Karpas-422 (cell line): ENCODE data around the gene GMFB. TPM values are rescaled to one million over a fixed set of nuclear protein-coding genes. Genes with fewer than 3 reads are reported as not detected.

ENCODE experiments used
- DNase-seq: peaks from one replicate; pipeline ENCODE4 v3.0.0-alpha.2; 2015
- H2AFZ ChIP-seq: fragments of 200-600 bp; sonication (generic); 2 replicates; pipeline ENCODE4 v1.6.1; 2014; ENCODE audit warnings: antibody characterized with exemption, low read length, mixed read lengths
- H3K27ac ChIP-seq: fragments of 200-600 bp; sonication (generic); 2 replicates; pipeline ENCODE4 v1.5.1; 2014; ENCODE audit warnings: mild to moderate bottlenecking, low read length, moderate library complexity
- H3K27me3 ChIP-seq: fragments of 200-600 bp; sonication (generic); 2 replicates; pipeline ENCODE4 v1.6.1; 2014; ENCODE audit warnings: low read length, mixed read lengths
- H3K36me3 ChIP-seq: fragments of 200-600 bp; sonication (generic); 2 replicates; pipeline ENCODE4 v1.6.1; 2014; ENCODE audit warnings: low read length, mixed read lengths; ENCODE audit not compliant: insufficient read depth
- H3K4me1 ChIP-seq: fragments of 200-600 bp; sonication (generic); 2 replicates; pipeline ENCODE4 v1.6.1; 2014; ENCODE audit warnings: mild to moderate bottlenecking, low read length, mixed read lengths
- H3K4me2 ChIP-seq: fragments of 200-600 bp; sonication (generic); 2 replicates; pipeline ENCODE4 v1.6.1; 2014; ENCODE audit warnings: low read length, low read depth, mild to moderate bottlenecking; ENCODE audit not compliant: poor library complexity, severe bottlenecking
- H3K4me3 ChIP-seq: fragments of 200-600 bp; sonication (generic); 2 replicates; pipeline ENCODE4 v1.5.1; 2014; ENCODE audit warnings: mild to moderate bottlenecking, antibody characterized with exemption, low read length, mixed read lengths
- H3K79me2 ChIP-seq: fragments of 200-600 bp; sonication (generic); 2 replicates; pipeline ENCODE4 v1.6.1; 2014; ENCODE audit warnings: mild to moderate bottlenecking, low read length, mixed read lengths
- H3K9ac ChIP-seq: fragments of 200-600 bp; sonication (generic); 2 replicates; pipeline ENCODE4 v1.6.0; 2014; ENCODE audit warnings: low read length
- H3K9me2 ChIP-seq: fragments of 200-600 bp; sonication (generic), shearing (Covaris generic); replicated peaks from 2 replicates; pipeline ENCODE4 v1.6.0; 2014; ENCODE audit warnings: mild to moderate bottlenecking, low read length, moderate library complexity; ENCODE audit not compliant: insufficient read depth
- H3K9me3 ChIP-seq: fragments of 300-700, 200-600 bp; sonication (generic); 2 replicates; pipeline ENCODE4 v1.6.1; 2014; ENCODE audit warnings: low read length, mixed read lengths
- H4K20me1 ChIP-seq: fragments of 200-600 bp; sonication (generic); 2 replicates; pipeline ENCODE4 v1.6.1; 2014; ENCODE audit warnings: mild to moderate bottlenecking, antibody characterized with exemption, low read length, low read depth; ENCODE audit not compliant: insufficient read depth
- total RNA-seq: library from RNA; depleted of rRNA; stranded (reverse); fragments of >200 nt; shearing (Covaris generic); gene quantifications from 2 replicates; pipeline ENCODE4 v1.2.3, GENCODE V29; 2014; ENCODE audit warnings: low replicate concordance

Gene GMFB
- total RNA-seq, 1 experiment from 2014 or later = 81.8 TPM

DNA sequence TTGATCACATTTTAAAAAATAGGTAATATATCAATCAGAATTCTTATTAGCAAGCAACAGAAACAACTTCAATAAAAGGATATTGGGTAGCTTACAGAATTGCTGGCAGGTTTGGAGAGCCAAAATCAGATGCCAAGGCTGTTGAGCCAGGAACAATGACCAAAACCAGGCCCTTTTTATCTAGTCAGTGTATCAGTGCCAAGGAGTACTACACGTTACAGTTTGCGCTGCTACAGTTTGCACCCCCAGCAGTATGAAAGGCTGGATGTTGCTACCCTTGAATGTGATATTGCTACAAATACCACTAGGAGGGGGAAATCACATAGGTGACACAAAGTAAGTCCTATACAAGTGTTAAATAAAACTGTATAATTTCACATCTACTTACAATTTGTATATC lies 40.2 kb upstream of the GMFB start:
- Histone ChIP-seq H3K4me1 (peaks cover 14% of the 10 kb centered on the region), H3K9me3 (no peaks in the 10 kb centered on the region), H3K4me3 (no peak overlapping the region), H3K9me2 (no peaks in the 10 kb centered on the region), H3K4me2 (no peak overlapping the region), H3K36me3 (peaks cover 8% of the 10 kb centered on the region), H3K27me3 (no peaks in the 10 kb centered on the region), H3K27ac (no peak overlapping the region), H3K9ac (no peak overlapping the region), H4K20me1 (no peaks in the 10 kb centered on the region), H3K79me2 (peaks cover 9% of the 10 kb centered on the region), H2AFZ (no peak overlapping the region)
- DNase-seq = no peak

DNA sequence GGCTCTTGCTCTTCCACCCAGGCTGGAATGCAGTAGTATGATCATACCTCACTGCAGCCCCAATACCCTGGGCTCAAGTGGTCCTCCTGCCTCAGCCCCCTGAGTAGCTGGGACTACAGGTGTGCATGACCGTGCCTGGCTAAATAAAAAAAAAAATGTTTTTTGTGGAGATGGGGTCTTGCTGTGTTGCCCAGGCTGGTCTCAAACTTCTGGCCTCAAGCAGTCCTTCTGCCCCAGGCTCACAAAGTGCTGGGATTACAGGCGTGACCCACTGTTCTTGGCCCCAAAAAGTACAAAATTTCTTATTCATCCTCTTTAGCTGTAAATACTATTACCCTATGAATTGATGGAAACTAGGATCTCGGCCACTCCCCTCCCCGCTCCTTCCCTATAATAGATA lies 35.6 kb upstream of the GMFB start:
- H3K4me2 ChIP-seq = no peak overlapping the region
- H3K4me1 ChIP-seq = no peaks in the 10 kb centered on the region
- no peak overlapping the region for H3K27ac ChIP-seq
- H4K20me1 ChIP-seq = no peaks in the 10 kb centered on the region
- H3K4me3 ChIP-seq = no peak overlapping the region
- H3K9me2 ChIP-seq = no peaks in the 10 kb centered on the region
- H3K79me2 ChIP-seq = peaks cover 40% of the 10 kb centered on the region
- peaks cover 17% of the 10 kb centered on the region for H3K36me3 ChIP-seq
- H3K27me3 ChIP-seq = no peaks in the 10 kb centered on the region
- DNase-seq = no peak
- no peak overlapping the region for H2AFZ ChIP-seq
- H3K9me3 ChIP-seq = no peaks in the 10 kb centered on the region
- H3K9ac ChIP-seq = no peak overlapping the region

DNA sequence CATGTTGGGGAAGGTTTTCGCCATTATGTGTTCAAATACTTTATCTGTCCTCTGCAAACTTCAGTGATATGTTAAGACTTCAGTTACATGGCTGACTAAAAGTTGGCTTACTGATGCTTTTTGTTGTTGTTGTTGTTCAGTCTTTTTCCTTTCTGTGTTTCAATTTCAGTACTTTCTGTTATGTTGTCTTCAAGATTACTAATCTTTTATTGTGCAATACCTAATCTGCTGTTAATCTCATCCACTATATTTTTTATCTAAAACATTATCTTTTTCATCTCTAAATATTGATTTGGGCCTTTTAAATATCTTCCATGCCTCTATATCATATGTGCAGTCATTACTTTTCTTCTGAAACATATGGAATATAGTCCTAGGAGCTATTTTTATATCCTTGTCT lies 27.9 kb upstream of the GMFB start:
- DNase-seq = no peak
- Histone ChIP-seq H3K79me2 (peaks cover 89% of the 10 kb centered on the region), H3K27me3 (no peaks in the 10 kb centered on the region), H2AFZ (no peak overlapping the region), H4K20me1 (no peaks in the 10 kb centered on the region), H3K9me3 (peaks cover 21% of the 10 kb centered on the region), H3K36me3 (peaks cover 40% of the 10 kb centered on the region), H3K4me3 (no peak overlapping the region), H3K9me2 (no peaks in the 10 kb centered on the region), H3K27ac (no peak overlapping the region), H3K4me1 (peaks cover 7% of the 10 kb centered on the region), H3K9ac (no peak overlapping the region), H3K4me2 (no peak overlapping the region)

DNA sequence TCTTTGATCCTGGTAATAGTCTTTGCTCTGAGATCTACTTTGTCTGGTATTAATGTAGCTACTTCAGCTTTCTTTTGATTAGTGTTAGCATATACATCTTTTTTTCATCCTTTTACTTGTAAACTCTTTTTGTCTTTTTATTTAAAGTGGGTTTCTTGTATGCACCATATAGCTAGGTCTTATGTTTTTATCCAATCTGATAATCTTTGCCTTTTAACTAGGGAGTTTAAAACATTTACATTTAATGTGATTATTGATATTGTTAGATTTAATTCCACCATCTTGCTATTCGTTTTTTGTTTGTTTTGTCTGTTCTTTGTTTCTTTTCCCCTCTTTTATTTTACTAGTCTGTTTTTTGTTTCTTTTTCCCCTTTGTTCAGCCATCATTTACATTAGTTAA lies 26.9 kb upstream of the GMFB start:
- Histone ChIP-seq H3K4me2 (no peak overlapping the region), H3K4me1 (peaks cover 18% of the 10 kb centered on the region), H3K27me3 (no peaks in the 10 kb centered on the region), H3K9me2 (no peaks in the 10 kb centered on the region), H3K9me3 (peaks cover 21% of the 10 kb centered on the region), H4K20me1 (no peaks in the 10 kb centered on the region), H3K9ac (no peak overlapping the region), H3K36me3 (peaks cover 40% of the 10 kb centered on the region), H3K79me2 (peaks cover 90% of the 10 kb centered on the region), H3K4me3 (no peak overlapping the region), H2AFZ (no peak overlapping the region), H3K27ac (no peak overlapping the region)
- DNase-seq = no peak

DNA sequence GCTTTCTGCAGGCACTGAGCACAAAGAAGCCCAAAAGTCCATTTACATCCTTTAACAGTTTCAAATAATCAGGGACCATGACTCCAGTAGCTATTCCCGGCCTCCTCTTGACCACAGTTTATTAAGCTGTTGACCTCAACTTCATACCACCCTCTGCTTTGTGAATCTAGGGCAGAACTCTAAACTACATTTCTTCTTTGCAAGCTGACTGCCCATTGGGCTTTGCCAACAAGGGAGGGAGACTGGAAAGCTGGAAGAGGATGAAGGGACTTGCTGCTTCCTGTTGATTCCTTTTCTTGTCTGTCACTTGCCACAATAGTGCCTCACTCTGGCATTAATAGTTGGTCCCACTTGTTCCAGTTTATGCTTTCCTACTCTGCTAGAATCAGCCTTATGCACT lies 23.6 kb upstream of the GMFB start:
- Histone ChIP-seq H3K9me3 (peaks cover 21% of the 10 kb centered on the region), H3K4me3 (no peak overlapping the region)

DNA sequence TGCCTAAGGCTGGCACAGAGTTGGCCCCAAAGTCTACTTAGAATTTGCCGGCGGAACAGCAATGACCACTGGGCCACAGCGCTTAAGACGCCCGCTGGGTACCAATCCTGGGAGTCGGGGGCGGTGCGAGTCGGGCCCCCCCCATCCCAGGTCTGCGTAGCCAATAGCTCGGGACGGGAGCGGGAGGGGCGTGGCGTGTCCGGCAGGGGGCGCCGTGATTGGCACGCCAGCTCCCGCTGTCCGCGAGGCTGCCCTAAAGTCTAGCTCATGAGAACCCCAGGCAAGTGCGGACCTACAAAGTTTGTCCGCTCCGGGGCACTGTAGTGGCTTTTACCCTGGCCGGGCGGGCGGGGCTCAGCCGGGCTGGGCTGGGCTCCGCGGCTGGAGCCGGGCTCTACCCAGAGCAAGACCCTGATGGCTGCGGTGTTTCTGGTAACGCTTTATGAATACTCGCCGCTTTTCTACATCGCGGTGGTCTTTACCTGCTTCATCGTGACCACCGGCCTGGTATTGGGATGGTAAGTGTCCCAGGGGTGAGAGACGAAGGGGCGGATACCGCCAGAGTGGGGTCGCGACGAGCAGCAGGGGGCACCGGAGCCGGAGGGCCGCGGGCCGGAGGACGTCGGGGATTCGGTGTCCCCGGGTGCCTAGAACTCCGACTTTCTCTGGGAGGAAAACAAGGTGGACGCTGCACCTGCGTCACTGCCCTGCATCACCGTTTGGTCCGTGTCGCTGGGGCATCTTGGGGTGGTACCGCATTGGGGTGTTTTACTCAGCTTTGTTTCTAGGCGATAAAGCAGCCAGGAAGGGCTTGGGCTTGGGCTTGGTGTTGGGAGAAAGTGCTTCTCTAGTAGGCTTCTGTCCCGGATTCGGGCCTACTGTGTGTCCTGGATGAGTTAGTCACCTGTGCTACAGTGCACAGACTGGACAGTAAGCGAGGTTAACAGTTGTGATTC lies 21.0 kb upstream of the GMFB start, which contains the start of gene CGRRF1:
Gene CGRRF1, plus strand, starts transcription at position 361 of the 956 bp plus-strand sequence. Its CDS starts 54 bp downstream, at position 415.
- Histone ChIP-seq H3K27ac (no peak within 1 kb of the TSS; the same call in 1 of the 2 replicates), H3K4me1 (peaks cover 28% of the 10 kb centered on the region), H3K9me3 (no peaks in the 10 kb centered on the region), H2AFZ (peak within 1 kb of the TSS; percentile 90), H3K4me2 (peak within 1 kb of the TSS; percentile 75), H3K36me3 (peaks cover 16% of the 10 kb centered on the region), H3K9me2 (no peaks in the 10 kb centered on the region), H3K9ac (peak within 1 kb of the TSS; percentile 88), H4K20me1 (no peaks in the 10 kb centered on the region), H3K4me3 (peak within 1 kb of the TSS; percentile 82), H3K79me2 (peaks cover 50% of the 10 kb centered on the region), H3K27me3 (no peaks in the 10 kb centered on the region)
- DNase-seq = peak; percentile 100

More for the DNA sequence above, 23.6 kb upstream of the GMFB start:
- no peak overlapping the region for H3K9ac ChIP-seq
- no peaks in the 10 kb centered on the region for H4K20me1 ChIP-seq
- no peak overlapping the region for H3K27ac ChIP-seq
- DNase-seq = no peak
- H3K4me1 ChIP-seq = peaks cover 28% of the 10 kb centered on the region
- H3K27me3 ChIP-seq = no peaks in the 10 kb centered on the region
- peaks cover 36% of the 10 kb centered on the region for H3K36me3 ChIP-seq
- peaks cover 73% of the 10 kb centered on the region for H3K79me2 ChIP-seq
- no peak overlapping the region for H2AFZ ChIP-seq
- H3K4me2 ChIP-seq = peak overlapping the region; percentile 75
- no peaks in the 10 kb centered on the region for H3K9me2 ChIP-seq

DNA sequence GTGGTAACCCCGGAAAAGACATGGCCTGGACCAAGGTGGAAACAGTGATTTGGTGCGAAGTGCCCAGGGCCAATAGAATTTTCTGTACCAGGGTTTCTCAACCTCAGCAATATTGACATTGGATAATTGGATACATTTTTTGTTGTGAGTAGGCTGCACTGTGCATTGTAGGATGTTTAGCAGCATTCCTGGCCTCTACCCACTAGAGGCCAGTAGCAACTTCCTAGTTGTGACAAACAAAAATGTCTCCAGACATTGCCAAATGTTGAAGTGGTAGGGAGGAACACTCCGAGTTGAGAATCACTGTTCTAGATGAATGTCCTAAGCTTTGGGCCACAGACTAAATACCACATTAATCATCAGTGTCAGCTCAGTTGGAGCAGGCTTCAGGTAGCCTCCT lies 14.7 kb upstream of the GMFB start:
- Histone ChIP-seq H3K4me1 (no peaks in the 10 kb centered on the region), H2AFZ (peak overlapping the region; percentile 40; the same call in 1 of the 2 replicates)
- peak; percentile 56 for DNase-seq

DNA sequence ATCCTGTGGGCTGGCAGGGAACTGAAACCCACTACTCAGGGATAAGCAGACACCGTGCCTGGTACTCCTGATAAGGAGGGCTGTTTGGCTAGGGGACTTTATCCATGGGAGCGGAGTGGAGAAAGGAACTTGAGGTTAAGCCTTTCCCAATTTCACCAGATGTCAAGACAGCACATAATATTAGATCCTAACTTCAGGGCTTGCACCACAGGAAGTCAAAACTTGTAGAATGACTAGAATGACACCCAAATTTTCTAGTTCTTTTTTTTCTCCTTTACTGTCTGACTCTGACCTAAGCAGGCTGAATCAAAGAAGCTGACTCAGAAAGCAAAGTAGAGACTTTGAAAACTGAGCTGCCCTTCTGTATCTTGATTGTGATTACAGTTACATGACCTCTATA lies 13.8 kb upstream of the GMFB start:
- DNase-seq = no peak
- Histone ChIP-seq H3K4me2 (no peak overlapping the region), H3K9me2 (no peaks in the 10 kb centered on the region), H3K4me1 (no peaks in the 10 kb centered on the region), H4K20me1 (no peaks in the 10 kb centered on the region), H3K79me2 (no peaks in the 10 kb centered on the region), H3K27me3 (no peaks in the 10 kb centered on the region), H3K27ac (no peak overlapping the region), H2AFZ (peak overlapping the region; percentile 1; the same call in 1 of the 2 replicates), H3K36me3 (no peaks in the 10 kb centered on the region), H3K9me3 (no peaks in the 10 kb centered on the region), H3K4me3 (no peak overlapping the region), H3K9ac (no peak overlapping the region)

More for the DNA sequence above, 14.7 kb upstream of the GMFB start:
- Histone ChIP-seq H3K27me3 (no peaks in the 10 kb centered on the region), H3K9me2 (no peaks in the 10 kb centered on the region), H3K36me3 (no peaks in the 10 kb centered on the region), H3K4me3 (no peak overlapping the region), H3K79me2 (no peaks in the 10 kb centered on the region), H3K4me2 (no peak overlapping the region), H3K9ac (no peak overlapping the region), H3K9me3 (no peaks in the 10 kb centered on the region), H3K27ac (no peak overlapping the region), H4K20me1 (no peaks in the 10 kb centered on the region)
